ENCODE data around the gene TBXT.
"Not testable (repeated sequence)": the region's sequence is repeated elsewhere in the genome, so short reads cannot be mapped to it uniquely, and the experiment has no call there.

The TBXT gene

DNA sequence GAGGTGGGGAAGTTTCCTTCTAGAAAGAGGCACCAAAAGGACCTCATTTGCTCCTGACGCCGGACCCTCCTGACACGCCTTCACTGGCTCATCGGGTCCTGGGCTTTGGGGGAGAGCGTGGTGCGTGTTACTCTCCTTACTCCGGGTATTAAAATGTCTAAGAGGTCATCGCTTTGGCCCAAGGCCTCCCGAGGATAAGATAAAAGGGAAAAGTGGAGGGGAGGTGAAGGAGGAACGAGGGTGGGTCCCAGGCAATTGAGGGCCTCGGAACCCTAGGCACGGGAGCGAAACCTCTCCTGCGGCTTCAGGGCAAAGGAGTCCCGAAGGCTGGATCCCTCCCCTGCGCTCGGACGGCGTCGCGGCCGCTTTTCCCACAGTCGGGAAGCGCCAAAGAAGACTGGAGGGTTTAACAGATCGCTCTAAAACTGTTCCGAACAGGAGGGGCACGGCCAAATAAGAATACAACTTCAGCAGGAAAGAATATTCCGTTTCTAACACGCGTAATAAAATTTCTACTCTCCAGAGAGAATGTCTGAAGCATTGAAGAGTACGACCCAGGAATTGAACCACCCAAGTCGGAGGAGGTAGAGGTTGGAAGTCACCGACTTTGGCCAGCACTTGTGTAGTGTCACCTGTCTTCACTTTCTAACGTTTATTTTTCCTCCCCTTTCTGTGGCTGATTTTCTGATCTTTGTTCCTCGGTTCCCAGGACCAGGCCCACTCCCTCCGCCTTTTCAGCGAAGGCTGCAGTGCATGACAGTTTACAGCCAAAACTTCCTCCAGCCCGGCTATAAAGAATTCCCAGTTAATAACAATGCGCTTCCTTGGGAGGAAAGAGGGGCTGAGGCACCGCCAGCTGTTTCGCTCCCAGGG, 2.1 kb upstream of the TBXT start:
- no peak for DNase-seq

DNA sequence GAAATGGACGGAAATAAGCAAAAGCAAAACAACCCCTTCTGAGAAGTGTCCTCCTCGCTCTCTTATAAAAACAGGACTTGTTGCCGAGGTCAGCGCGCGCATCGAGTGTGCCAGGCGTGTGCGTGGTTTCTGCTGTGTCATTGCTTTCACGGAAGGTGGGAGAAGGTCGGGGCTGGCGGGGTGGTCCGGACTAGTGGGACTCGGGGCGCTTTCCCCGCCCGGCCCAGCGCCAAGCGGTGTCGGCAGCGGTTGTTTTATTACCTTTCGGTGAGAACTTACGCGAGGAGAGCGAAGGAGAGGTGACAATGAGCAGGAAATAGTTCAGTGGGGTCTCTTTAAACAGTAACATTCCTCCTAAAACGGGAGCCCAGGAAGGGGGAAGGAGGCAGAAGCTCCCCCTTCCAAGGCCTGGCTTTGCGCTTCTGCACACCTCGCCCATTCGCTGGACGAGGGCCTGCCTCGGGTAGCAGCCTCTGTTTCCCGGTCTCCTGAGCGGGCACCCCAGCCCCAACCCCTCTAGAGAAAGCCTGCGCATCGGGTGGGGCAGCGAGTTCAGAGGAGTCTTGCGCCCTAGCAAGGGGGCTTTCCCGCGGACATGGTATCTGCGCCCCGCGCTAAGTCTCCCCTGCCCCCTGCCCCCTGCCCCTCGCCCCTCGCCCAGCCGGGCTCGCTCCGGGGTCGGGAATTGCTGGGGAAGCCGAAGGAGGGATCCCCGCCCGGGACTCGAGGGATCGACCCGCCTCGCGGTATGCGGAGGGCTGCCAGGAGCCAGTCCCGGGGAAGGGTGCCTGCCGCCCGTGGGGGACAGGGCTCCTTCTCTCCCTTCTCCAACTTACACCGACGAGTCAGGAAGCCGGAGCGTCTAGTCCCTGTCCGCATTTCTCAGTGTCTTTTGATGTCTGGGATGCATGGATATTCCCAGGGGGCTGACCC, 1.2 kb upstream of the TBXT start:
- peak; percentile 56 for DNase-seq

DNA sequence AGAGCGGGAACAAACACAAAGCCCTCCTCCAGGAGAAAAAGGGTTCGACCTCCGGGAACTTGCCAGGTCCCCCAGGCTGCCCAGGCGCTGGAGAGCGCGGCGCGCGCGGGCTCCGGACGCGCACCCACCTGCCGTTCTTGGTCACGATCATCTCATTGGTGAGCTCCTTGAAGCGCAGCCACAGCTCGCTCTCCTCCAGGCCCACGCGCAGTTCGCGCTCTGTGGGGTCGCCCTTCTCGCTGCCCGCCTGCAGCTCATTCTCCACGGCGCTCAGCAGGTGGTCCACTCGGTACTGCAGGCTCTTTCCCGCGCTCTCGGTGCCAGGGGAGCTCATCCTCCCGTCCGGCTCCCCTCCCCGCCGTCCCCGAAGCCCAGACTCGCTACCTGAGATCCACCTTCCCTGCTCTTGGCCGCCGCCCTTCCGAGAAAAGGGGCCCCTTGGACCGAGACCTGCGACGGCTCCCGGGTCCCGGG, 356 bp downstream of the TBXT start:
- DNase-seq = no peak

DNA sequence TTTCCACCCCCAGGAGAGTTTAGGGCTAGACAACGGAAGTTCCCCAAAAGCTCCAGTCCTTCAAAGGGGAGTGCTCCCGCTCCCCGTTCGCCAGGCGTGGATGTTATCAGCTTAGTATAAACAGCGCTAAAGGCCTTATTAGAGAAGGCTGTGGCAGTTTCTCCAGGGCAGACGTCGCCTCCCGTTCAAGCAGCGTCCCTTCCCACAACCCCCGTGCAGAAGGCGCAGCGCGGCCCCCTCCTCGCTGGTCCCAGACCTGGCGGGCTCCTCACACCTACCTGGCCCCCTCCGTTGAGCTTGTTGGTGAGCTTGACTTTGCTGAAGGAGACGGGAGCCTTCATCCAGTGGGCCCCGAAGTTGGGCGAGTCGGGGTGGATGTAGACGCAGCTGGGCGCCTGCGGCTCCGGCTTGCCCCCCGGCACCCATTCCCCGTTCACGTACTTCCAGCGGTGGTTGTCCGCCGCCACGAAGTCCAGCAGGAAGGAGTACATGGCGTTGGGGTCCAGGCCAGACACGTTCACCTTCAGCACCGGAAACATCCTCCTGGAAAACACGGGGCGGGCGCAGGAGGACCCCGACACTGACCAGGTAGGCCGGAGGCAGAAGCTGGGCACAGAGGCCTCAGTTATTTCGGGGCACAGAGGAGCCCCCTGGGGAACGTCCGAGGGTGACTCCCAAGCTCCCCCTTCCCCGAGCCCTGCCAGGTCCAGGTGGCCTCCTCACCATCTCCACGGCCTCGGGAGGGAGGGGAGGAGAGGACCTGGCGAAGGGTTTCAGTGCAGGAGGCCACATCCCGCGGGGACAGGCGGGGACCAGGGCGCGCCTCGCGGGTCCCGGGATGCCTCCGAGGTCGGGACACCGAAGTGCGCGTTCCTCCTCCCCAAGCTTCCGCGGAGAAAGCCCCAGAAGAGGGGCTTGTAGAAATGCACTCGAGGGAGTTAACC, 1.1 kb downstream of the TBXT start:
- no peak for DNase-seq

DNA sequence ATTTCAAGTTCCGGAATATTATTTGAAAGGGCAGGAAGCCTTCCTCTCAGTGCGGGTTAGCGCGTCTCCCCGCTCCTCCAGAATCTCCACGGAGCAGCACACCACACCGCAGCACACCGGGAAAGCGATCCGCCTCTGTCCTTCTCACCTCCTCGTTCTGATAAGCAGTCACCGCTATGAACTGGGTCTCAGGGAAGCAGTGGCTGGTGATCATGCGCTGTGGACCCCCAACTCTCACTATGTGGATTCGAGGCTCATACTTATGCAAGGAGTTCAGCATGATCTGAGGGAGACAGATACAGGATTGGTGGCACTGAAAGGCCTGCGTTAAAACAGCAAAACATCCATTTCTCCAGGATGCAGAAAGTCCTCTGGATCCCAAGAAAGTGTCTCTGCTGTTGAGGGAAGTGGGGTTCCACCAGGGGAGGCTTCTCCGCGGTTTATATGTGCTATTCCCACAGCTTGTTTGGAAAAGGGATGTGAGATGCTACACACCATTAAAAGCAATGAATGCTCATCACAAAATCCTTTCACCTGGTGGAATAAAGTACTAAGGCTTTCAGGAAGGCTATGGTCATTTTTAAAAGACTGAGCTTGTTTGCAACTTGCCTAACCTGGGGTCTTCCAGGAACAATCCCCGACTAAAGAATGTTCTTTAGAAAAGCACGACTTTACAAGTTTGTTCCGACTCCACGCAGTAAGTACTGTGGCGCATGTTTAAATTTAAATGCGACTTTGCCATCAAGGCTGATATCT, 1.9 kb downstream of the TBXT start:
- DNase-seq = no peak

DNA sequence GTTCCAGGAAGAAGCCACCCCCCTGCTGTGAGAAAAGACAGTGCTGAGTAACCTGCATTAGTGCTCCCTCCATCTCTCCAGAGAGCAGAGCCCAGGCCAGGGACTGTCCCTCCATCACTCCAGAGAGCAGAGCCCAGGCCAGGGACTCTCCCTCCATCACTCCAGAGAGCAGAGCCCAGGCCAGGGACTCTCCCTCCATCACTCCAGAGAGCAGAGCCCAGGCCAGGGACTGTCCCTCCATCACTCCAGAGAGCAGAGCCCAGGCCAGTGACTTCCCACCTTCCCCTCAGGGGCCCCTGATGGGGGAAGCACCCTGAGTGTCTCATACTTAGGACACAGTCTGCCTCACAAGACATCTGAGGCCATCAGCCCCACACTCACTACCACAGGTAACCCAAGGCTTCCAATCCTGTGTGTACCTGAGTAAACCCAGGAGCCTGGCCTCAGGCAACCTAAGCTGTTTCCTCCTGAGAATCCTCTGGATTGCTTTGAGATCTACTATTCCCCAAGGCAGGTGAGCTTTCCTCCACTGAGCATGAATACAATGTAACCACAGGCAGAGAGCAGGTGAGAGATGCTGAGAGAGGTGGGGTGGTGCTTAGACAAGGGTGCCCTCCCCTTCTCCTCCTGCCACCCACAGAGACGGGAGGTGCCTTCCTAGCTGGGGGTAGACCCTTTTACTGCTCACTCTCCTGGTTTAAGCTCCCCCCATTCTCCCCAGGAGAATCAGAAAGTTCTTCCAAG, 4.9 kb downstream of the TBXT start:
- no peak for DNase-seq

DNA sequence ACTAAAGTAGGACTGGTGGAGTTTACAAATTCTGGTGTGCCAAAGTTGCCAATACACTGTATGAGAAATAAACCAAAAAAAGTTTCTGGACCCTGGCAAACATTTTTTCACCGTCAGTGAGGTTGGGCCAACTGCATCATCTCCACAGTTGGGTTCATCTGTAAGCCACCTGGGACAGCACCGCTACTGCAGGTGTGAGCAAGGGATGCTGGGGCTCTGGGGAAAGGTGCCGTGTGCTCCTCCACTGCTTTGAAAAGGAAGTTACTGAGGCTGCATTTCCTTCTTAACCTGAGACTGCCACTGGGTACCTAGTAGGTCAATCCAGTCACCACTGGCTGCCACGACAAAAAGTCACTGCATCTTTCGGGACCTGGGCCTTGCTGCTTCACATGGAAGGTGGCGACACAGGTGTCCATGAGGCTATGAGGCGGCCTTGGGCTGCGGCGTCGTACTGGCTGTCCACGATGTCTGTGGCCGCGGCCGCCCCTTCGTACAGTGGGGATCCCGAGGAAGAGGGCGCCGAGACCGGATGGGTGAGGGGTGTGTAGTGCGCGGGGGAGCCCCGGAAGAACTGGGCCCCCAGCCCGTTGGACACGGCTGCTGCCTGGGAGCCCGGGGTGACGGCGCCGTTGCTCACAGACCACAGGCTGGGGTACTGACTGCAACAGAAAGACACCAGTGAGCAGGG, 9.6 kb downstream of the TBXT start:
- no peak for DNase-seq

DNA sequence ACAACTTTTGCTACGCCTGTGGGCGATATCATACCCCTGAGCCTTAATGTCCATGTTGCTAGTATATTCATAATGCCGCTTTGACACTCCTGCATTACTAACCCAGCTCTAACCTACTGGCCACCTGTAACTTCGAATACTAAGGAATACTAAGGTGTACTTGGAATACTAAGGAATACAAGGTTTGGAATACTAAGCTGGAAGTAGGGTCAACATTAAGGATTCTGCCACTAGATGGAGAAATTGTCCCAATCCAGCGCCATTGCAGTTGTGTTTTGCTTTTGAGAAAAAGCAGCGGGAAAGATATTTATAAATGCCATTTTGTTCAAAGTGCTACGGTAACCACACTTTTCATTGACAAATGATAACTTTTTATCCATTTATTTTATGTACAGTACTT, 10.7 kb downstream of the TBXT start:
- no peak for DNase-seq

DNA sequence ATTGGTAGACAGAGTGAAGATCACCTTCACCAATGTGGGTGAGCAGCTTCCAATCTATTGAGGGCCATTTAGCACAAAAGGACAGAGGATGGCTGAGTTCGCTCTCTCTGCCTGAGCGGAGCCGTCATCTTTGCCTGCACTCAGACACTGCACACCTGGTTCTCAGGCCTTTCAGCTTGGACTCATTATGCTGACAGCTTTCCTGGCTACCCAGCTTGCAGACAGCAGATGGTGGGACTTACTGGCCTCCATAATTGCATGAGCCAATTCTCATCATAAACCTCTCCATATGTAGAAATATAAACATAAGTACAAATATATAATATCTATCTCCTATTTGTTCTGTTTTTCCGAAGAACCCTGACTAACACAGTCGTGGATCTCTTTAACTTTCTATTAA, 13.7 kb downstream of the TBXT start:
- DNase-seq = no peak

DNA sequence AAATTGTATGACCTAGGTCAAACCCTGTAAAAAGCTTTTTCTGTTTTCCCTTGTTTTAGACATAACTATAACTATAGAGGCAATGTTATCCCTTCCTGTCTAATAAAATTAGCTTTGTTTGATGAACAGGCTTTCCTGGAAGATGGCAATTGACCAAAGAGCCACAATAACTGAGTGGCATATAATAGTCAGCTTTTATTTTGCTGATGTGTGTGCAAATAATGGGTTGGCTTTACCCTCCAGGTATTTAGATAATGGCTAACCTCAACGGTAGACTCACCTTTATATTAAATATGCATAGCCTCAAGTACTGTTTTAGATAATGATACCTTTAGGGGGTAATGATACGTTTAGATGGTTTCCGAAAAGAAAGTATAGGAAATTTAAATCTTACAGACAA, 15.0 kb downstream of the TBXT start:
- DNase-seq = no peak

DNA sequence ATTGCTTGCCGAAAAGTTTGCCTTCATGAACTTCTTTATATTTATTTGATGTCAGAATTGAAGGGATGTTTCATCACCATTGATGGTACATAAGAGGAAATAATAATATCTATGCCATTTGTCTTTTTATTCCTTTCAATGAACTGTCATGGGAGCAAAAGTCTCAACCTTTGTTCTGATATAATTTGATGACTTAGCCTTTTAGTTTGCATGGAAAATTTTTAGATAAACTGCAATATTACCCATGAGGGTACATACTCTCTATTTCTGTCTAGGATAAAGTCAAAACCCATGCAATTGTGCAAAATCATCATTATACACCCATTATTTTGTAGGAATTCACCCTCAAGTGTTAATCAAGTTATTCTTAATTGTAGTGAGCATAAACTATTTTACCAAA, 15.9 kb downstream of the TBXT start:
- no peak for DNase-seq

DNA sequence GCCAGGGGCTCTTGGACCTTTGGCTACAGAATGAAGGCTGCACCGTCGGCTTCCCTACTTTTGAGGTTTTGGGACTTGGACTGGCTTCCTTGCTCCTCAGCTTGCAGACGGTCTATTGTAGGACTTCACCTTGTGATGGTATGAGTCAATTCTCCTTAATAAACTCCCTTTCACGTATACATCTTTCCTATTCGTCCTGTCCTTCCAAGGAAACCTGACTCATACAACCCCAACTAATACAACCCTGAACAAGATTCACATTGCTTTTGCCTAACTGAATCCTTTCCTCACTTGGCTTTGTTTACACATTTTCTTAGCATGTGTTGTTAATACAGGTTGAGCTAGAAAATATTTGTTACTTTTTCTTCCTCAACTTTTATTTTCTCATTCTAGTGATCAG, 21.9 kb downstream of the TBXT start:
- no peak for DNase-seq

DNA sequence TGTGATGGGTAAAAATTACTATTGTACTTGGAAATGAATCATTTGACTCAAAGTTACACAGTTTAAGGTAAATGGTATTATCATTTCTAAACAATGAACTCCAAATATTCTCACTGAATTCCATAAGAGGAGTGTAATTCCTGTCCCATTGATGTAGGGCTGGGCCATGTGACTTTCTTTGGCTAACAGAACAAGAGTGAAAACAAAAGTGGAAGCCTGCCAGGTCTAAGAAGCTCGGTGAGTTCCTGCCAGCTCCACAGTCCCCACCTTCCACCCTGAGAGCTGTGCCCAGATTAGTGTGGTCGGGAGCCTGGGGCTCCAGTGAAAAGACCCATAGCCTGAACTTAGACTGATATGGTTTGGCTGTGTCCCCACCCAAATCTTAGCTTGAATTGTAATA, 24.6 kb downstream of the TBXT start:
- no peak for DNase-seq

DNA sequence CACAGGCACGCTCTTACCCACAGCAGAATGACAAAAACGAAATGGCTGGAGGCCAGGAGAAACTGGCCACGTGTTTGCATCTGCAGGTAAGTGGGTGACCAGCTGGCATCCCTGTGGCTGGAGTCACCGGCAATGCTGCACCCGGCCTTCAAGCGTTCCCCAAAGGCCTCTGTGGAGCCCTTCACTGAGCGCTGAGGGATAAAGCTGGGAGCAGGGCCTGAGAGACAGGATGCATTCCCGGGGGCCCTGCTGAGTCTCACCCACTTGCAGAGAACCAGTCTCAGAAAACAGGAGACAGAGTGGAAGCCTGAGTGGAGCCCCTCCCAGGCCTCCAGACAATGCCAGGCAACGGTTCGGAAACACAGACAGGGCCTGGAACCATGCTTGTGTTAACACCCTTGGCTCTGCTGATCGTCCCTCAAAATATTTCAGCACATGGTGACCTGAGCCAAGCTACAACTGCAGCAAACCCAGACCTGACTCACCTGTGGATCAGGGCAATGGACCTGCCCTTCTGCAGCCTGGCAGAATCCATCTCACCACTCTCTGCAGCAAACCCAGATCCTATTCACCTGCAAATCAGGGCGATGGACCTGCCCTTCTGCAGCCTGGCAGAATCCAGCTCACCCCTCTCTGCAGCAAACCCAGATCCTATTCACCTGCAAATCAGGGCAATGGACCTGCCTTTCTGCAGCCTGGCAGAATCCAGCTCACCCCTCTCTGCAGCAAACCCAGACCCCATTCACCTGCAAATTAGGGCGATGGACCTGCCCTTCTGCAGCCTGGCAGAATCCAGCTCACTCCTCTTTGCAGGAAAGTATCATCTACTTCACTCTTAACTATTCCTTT, 39.8 kb downstream of the TBXT start:
- DNase-seq = no peak

DNA sequence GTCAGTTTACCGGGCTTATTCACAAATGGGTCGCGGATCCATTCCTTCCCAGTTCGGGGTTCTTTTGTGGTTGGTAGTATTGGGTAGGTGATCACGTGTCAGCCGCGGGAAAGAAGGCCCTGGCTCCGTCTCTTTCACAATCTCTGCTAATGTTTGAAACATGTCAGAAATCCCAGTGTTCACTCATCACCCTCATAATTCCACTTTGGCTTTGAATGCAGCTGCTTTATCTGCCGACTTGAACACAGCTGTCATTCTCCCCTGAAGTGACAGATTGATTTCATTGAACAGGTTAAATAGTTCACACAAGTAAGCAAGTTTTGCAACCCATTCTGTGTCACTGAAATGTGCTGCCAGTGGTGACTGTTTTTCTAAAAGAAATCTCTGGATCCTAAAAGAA, 44.5 kb downstream of the TBXT start:
- not testable (repeated sequence) for DNase-seq

DNA sequence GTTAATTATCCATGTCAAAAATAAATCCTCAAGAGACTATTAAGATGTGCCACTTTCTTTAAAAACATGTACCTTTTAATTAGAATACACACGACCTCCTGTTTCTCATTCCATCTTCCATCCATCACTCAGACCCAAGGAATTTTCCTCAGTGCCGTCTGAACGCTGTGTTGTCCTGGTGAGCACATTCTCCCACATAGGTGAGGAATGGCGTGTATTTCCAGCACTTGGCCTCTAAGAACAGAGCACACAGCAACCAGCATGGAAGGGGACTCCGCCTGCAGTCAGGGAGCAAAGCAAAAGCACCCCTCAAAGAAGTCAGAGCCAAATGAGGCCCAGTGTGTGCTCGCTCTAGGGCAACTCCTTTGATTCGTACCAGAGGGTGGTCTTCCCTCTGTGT, 45.9 kb downstream of the TBXT start:
- DNase-seq = no peak

DNA sequence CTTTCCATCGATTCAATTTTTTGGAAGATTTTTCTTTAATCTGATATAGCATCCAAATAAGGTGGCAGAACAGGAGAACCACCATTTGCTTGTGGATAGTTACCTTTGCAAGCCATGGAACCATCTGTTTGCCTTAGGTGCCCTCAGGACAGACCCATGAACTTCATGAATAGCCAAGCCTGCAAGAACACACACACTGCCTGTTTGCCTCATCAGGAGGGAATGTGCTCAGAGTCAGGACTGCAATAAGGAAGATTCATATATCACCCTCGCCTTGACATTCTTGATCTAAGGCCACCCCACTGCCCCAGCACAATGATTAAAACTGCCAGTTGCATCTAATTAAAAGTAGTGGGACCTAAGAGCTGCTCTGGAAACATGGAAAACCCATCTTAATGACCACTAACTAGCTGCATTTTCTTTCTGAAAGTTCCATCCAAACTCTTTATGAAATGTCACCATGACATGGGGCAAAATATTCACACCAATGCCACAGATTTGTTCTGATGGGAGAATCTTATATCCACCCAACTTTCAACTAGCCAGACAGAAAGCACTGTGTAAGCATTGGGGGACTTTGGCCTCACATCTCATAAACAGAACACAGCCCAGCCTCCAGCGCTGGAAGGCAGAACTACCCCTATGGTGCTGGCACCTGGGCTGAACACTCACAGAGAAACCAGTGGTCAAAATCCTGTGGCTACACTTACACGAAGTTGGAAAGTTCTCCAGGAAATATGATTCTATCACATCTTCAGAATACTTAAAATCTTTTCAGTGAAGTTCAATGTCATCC, 48.3 kb downstream of the TBXT start:
- DNase-seq = no peak

DNA sequence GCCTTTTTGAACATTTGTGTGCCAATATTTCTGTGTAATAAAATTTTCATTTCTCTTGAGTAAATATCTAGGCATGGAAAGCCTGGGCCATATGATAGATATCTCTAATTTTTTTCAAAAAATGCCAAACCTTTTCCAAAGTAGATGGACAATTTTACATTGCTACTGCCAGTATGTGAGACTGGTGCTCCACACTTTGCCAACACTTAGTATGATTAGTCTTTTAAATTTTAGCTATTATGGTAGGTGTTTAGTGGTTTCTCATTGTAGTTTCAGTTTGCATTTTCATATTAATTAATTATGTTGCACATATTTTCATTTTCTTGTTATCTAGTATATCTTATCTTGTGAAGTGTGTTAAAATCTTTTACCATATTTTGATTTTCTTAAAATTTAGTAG, 52.0 kb downstream of the TBXT start:
- no peak for DNase-seq

DNA sequence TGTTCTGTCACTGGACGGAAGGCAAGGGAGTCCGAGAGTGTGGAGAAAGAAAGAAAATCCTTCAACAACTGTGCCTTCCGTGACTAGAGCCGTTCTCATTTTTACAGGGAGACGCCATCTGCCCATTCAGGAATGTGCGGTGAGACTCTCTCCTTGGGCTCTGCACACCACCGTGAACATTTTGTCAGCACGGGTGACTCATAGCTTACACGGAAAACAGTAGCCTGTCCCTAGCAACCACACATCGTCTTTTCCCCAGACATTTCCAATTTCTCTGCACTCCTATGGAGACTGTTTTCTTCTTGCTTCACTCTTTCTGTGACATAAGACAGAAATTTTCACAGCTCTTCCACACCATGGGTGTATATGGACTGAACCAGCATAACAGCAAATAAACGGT, 55.1 kb downstream of the TBXT start:
- DNase-seq = no peak
